Naive thymus-derived CD8-positive, alpha-beta T cell (primary cell): Measurements from ENCODE around the gene C10orf67. TPM values are rescaled to one million over a fixed set of nuclear protein-coding genes. Genes with fewer than 3 reads are reported as not detected.
"Not testable (repeated sequence)": the region's sequence is repeated elsewhere in the genome, so short reads cannot be mapped to it uniquely, and the experiment has no call there.

Source experiments
- ATAC-seq, 2 donors: fragments of 150-1000 bp; cut with Tn5 transposase in 1 of 2; sonication (Bioruptor Pico), chemical (Tn5 transposase) in 1 of 2; 1 replicate in 1 of 2; 2 replicates in 1 of 2; pipeline ENCODE4 v1.10.0; 2021; ENCODE audit warnings: mild to moderate bottlenecking in 2 of 2, moderate library complexity in 2 of 2
- POLR2A ChIA-PET: fragments of 350-600 bp; sonication (Branson Sonifier 250); formaldehyde crosslinking; loops from one replicate; lab custom pipeline; 2021; ENCODE audit warnings: antibody characterized with exemption; lab: Charles Lee
- DNase-seq, 10 donors: peaks; one replicate each; pipeline versions ENCODE4 v3.0.0 to v3.0.0-alpha.2; 2020 to 2022
- H3K27ac Mint-ChIP-seq, 10 donors: one replicate each; pipeline ENCODE4 v1.8.0; 2020 to 2022; ENCODE audit warnings: mild to moderate bottlenecking in 10 of 10, mixed read lengths in 10 of 10, moderate library complexity in 4 of 10, inconsistent platforms in 1 of 10
- H3K27me3 Mint-ChIP-seq, 5 donors: one replicate each; pipeline ENCODE4 v1.8.0; 2021 to 2022; ENCODE audit warnings: mixed read lengths in 5 of 5
- H3K36me3 Mint-ChIP-seq, 3 donors: one replicate each; pipeline ENCODE4 v1.8.0; 2020 to 2022; ENCODE audit warnings: mixed read lengths in 3 of 3, mild to moderate bottlenecking in 2 of 3, inconsistent platforms in 1 of 3
- H3K4me1 Mint-ChIP-seq, 4 donors: one replicate each; pipeline ENCODE4 v1.8.0; 2021 to 2022; ENCODE audit warnings: mixed read lengths in 4 of 4
- H3K4me3 Mint-ChIP-seq, 10 donors: one replicate each; pipeline ENCODE4 v1.8.0; 2020 to 2022; ENCODE audit warnings: mild to moderate bottlenecking in 10 of 10, mixed read lengths in 10 of 10, moderate library complexity in 6 of 10, inconsistent platforms in 1 of 10
- H3K9me3 Mint-ChIP-seq, 9 donors: one replicate each; pipeline ENCODE4 v1.8.0; 2020 to 2022; ENCODE audit warnings: mixed read lengths in 9 of 9, mild to moderate bottlenecking in 3 of 9, inconsistent platforms in 1 of 9, moderate library complexity in 1 of 9
- polyA plus RNA-seq, 3 donors: library from polyadenylated mRNA; unstranded; fragments of 300-500 nt; fragmentation: Illumina TruSeq; gene quantifications; one replicate each; pipeline ENCODE4 v1.2.3, GENCODE V29; 2021
- total RNA-seq, 8 experiments: library from RNA in 2 of 8; stranded (reverse) in 2 of 8; gene quantifications; one replicate each; pipeline ENCODE4 v1.2.3 and lab custom pipeline; 2021 to 2026

Gene C10orf67
- total and polyA plus RNA-seq, 5 experiments from 2014 or later, result 0.16 TPM; not detected in 4

GRCh38 chr10:23359692-23360380 lies 15.2 kb upstream of the C10orf67 start:
- Mint-ChIP-seq H3K4me3 (no peak overlapping the region), H3K36me3 (no peaks in the 10 kb centered on the region), H3K4me1 (peaks cover 22 to 31% (median 29%) of the 10 kb centered on the region in 4 donors), H3K9me3 (no peaks in the 10 kb centered on the region), H3K27me3 (no peaks in the 10 kb centered on the region), H3K27ac (no peak overlapping the region)
- POLR2A ChIA-PET, result interaction anchor here (0.8 kb wide), 1 partner anchor 17 kb away, joined by 4 read pairs; no protein-coding TSS in a partner anchor
- ATAC-seq, result no peak
- no peak for DNase-seq

GRCh38 chr10:23358357-23358756 lies 13.8 kb upstream of the C10orf67 start:
- POLR2A ChIA-PET, result no interaction called here
- DNase-seq (no peak), ATAC-seq (no peak)
- no peaks in the 10 kb centered on the region for H3K9me3 Mint-ChIP-seq
- peak overlapping the region in 2 of 10 donors; percentile 0 to 69 for H3K27ac Mint-ChIP-seq
- H3K4me1 Mint-ChIP-seq, result peaks cover 11 to 16% (median 15%) of the 10 kb centered on the region in 4 donors
- H3K4me3 Mint-ChIP-seq, result no peak overlapping the region
- H3K27me3 Mint-ChIP-seq, result peaks cover 0 to 1% (median 0%) of the 10 kb centered on the region in 5 donors
- no peaks in the 10 kb centered on the region for H3K36me3 Mint-ChIP-seq

- H3K9me3 Mint-ChIP-seq, result no peaks in the 10 kb centered on the region
- POLR2A ChIA-PET, result interaction anchor here (0.6 to 0.7 kb wide), 2 partner anchors 77 to 1848 kb away, joined by 4 read pairs; no protein-coding TSS in a partner anchor
- H3K4me1 Mint-ChIP-seq, result peaks cover 0 to 2% (median 0%) of the 10 kb centered on the region in 4 donors
- no peak for DNase-seq
- H3K27ac Mint-ChIP-seq, result peak overlapping the region in 1 of 10 donors; percentile 38
- peaks cover 0 to 3% (median 0%) of the 10 kb centered on the region in 5 donors for H3K27me3 Mint-ChIP-seq
- no peak overlapping the region for H3K4me3 Mint-ChIP-seq
- ATAC-seq, result no peak
- H3K36me3 Mint-ChIP-seq, result peaks cover 0 to 3% (median 0%) of the 10 kb centered on the region in 3 donors
Measured at GRCh38 chr10:23354630-23355279, 10.2 kb upstream of the C10orf67 start.

- Mint-ChIP-seq H3K36me3 (peaks cover 0 to 3% (median 0%) of the 10 kb centered on the region in 3 donors), H3K27ac (no peak overlapping the region), H3K27me3 (peaks cover 0 to 9% (median 7%) of the 10 kb centered on the region in 5 donors), H3K4me1 (peaks cover 0 to 2% (median 0%) of the 10 kb centered on the region in 4 donors), H3K4me3 (no peak overlapping the region), H3K9me3 (peaks cover 0 to 2% (median 0%) of the 10 kb centered on the region in 9 donors)
- ATAC-seq, result no peak
- POLR2A ChIA-PET, result no interaction called here
- DNase-seq, result no peak
Measured at GRCh38 chr10:23351926-23352519, 7.4 kb upstream of the C10orf67 start.

- DNase-seq, POLR2A ChIA-PET, H3K4me3 Mint-ChIP-seq, ATAC-seq, H3K4me1 Mint-ChIP-seq, H3K27me3 Mint-ChIP-seq, H3K9me3 Mint-ChIP-seq, H3K36me3 Mint-ChIP-seq: not testable (repeated sequence)
- peak overlapping the region in 1 of 10 donors; percentile 80 for H3K27ac Mint-ChIP-seq
Measured at GRCh38 chr10:23350706-23351105, 6.1 kb upstream of the C10orf67 start.

- peaks cover 0 to 2% (median 0%) of the 10 kb centered on the region in 9 donors for H3K9me3 Mint-ChIP-seq
- no peak overlapping the region for H3K4me3 Mint-ChIP-seq
- peaks cover 0 to 3% (median 0%) of the 10 kb centered on the region in 3 donors for H3K36me3 Mint-ChIP-seq
- no peak for DNase-seq
- ATAC-seq, result no peak
- peaks cover 16 to 31% (median 18%) of the 10 kb centered on the region in 4 donors for H3K4me1 Mint-ChIP-seq
- POLR2A ChIA-PET, result interaction anchor here (1.9 kb wide), 1 partner anchor 17 kb away, joined by 5 read pairs; no protein-coding TSS in a partner anchor
- peaks cover 0 to 19% (median 5%) of the 10 kb centered on the region in 5 donors for H3K27me3 Mint-ChIP-seq
- no peak overlapping the region for H3K27ac Mint-ChIP-seq
Measured at GRCh38 chr10:23345861-23346260, 1.3 kb upstream of the C10orf67 start.

- ATAC-seq, result peak; percentile 37 to 62
- H3K4me3 Mint-ChIP-seq, result peak overlapping the region; percentile 82 to 97 (median 92)
- POLR2A ChIA-PET, result interaction anchor here (1.0 to 1.9 kb wide), 4 partner anchors 15 to 95 kb away, joined by 3 to 7 read pairs (median 4); partner anchors contain the start of gene OTUD1
- H3K27ac Mint-ChIP-seq, result peak overlapping the region in 8 of 10 donors; percentile 3 to 93 (median 82)
- peaks cover 0 to 18% (median 5%) of the 10 kb centered on the region in 5 donors for H3K27me3 Mint-ChIP-seq
- no peaks in the 10 kb centered on the region for H3K36me3 Mint-ChIP-seq
- H3K4me1 Mint-ChIP-seq, result peaks cover 21 to 42% (median 32%) of the 10 kb centered on the region in 4 donors
- peak in 4 of 10 donors; percentile 13 to 46 (median 34) for DNase-seq
- H3K9me3 Mint-ChIP-seq, result no peaks in the 10 kb centered on the region
Measured at GRCh38 chr10:23343591-23344240, 881 bp downstream of the C10orf67 start.

GRCh38 chr10:23342213-23342884 lies 2.2 kb downstream of the C10orf67 start:
- Mint-ChIP-seq H3K9me3 (no peaks in the 10 kb centered on the region), H3K27ac (peak overlapping the region in 5 of 10 donors; percentile 3 to 40 (median 13)), H3K36me3 (no peaks in the 10 kb centered on the region), H3K27me3 (peaks cover 0 to 15% (median under 1%) of the 10 kb centered on the region in 5 donors), H3K4me1 (peaks cover 21 to 42% (median 32%) of the 10 kb centered on the region in 4 donors), H3K4me3 (peak overlapping the region in 7 of 10 donors; percentile 0 to 97 (median 81))
- no peak for ATAC-seq
- POLR2A ChIA-PET, result interaction anchor here (1.1 to 1.6 kb wide), 3 partner anchors 17 to 96 kb away, joined by 4 to 7 read pairs (median 4); partner anchors contain the start of gene OTUD1
- DNase-seq, result no peak

DNA sequence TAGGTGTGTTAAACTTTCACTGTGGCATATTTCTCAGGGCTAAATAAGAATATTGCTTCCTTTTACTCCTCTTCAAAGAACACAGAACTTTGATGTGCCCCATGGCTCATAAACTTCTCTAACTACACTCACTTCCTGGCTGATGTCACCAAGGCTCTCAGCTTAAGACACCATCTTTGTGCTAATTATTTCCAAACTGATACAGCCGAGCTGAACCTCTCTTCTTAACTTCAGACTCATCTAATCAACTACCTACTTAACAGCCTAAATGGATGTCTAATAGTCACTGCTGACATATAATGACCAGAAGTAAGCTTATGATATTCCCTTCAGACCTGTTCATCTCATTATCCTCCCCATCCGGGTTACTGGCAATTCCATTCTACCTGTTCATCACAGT lies 3.6 kb downstream of the C10orf67 start:
- peaks cover 0 to 13% (median 0%) of the 10 kb centered on the region in 5 donors for H3K27me3 Mint-ChIP-seq
- no peaks in the 10 kb centered on the region for H3K36me3 Mint-ChIP-seq
- H3K27ac Mint-ChIP-seq, result peak overlapping the region in 6 of 10 donors; percentile 22 to 75 (median 46)
- H3K4me1 Mint-ChIP-seq, result peaks cover 21 to 42% (median 32%) of the 10 kb centered on the region in 4 donors
- POLR2A ChIA-PET, result interaction anchor here (1.1 kb wide), 1 partner anchor 22 kb away, joined by 6 read pairs; no protein-coding TSS in a partner anchor
- peak overlapping the region in 4 of 10 donors; percentile 0 to 6 (median 5) for H3K4me3 Mint-ChIP-seq
- DNase-seq (peak in 2 of 10 donors; percentile 28 to 34), ATAC-seq (peak; percentile 47 to 76)
- H3K9me3 Mint-ChIP-seq, result no peaks in the 10 kb centered on the region

DNA sequence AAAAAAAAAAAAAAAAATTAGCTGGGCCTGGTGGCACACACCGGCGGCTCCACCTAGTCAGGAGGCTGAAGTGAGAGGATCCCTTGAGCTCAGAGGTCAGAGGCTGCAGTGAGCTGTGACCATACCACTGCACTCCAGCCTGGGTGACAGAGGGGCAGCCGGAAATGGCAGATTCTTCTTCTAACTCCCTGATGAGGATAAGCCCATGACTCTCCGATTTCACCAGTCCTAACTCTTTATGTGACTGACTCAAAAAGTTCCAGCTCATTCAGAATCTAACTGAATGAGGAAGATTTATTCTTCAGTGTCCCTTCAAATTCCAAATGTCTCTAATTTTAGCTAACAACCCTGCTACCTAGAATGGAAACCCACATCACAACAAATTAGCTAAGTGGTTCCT lies 4.2 kb downstream of the C10orf67 start:
- no peak for DNase-seq
- POLR2A ChIA-PET, result interaction anchor here (0.6 to 1.1 kb wide), 3 partner anchors 22 to 1468 kb away, joined by 3 to 6 read pairs (median 4); no protein-coding TSS in a partner anchor
- Mint-ChIP-seq H3K27me3 (peaks cover 0 to 11% (median 0%) of the 10 kb centered on the region in 5 donors), H3K27ac (peak overlapping the region in 2 of 10 donors; percentile 2 to 27), H3K9me3 (no peaks in the 10 kb centered on the region), H3K4me1 (peaks cover 21 to 42% (median 32%) of the 10 kb centered on the region in 4 donors), H3K36me3 (no peaks in the 10 kb centered on the region), H3K4me3 (no peak overlapping the region)
- ATAC-seq, result no peak

DNA sequence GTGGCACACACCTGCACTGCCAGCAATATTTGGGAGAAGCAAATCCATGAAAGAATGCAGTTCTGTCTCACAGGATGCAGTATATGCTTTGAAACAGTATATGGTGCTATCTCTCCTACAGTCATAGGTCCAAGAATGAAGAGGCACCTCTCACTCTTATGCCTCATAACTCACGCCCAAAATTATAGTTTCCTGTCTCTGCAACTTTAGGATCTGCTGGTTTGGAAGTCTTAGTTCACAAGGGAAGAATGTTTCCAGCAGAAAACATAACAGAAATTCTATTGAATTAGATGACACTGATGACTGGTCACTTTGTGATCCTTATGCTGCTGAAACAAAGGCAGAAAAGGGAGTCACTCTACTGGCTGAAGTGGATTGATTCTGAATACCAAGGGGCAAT lies 5.7 kb downstream of the C10orf67 start:
- DNase-seq (no peak), ATAC-seq (no peak)
- Mint-ChIP-seq H3K4me3 (no peak overlapping the region), H3K36me3 (no peaks in the 10 kb centered on the region), H3K9me3 (no peaks in the 10 kb centered on the region), H3K27me3 (peaks cover 0 to 4% (median 0%) of the 10 kb centered on the region in 5 donors), H3K4me1 (peaks cover 16 to 35% (median 24%) of the 10 kb centered on the region in 4 donors), H3K27ac (no peak overlapping the region)
- POLR2A ChIA-PET, result no interaction called here
